GM21737 (cell line): ENCODE data around the gene LSM14B.
"Not testable (repeated sequence)": the region's sequence is repeated elsewhere in the genome, so short reads cannot be mapped to it uniquely, and the experiment has no call there.

Experiments
- ATAC-seq: cut with Tn5 transposase; IDR thresholded peaks from one replicate; pipeline ENCODE4 v1.9.1; 2021; ENCODE audit warnings: mild to moderate bottlenecking, moderate library complexity; ENCODE audit not compliant: unreplicated experiment

LSM14B gene

GRCh38 chr20:62121776-62122653, at the start of gene LSM14B:
LSM14B (plus strand) TSS chr20:62122475; CDS start chr20:62122667, 192 bp downstream.
- peak; percentile 75 for ATAC-seq

- no peak for ATAC-seq
Observed at GRCh38 chr20:62073323-62073722, 49.0 kb upstream of the LSM14B start.

DNA sequence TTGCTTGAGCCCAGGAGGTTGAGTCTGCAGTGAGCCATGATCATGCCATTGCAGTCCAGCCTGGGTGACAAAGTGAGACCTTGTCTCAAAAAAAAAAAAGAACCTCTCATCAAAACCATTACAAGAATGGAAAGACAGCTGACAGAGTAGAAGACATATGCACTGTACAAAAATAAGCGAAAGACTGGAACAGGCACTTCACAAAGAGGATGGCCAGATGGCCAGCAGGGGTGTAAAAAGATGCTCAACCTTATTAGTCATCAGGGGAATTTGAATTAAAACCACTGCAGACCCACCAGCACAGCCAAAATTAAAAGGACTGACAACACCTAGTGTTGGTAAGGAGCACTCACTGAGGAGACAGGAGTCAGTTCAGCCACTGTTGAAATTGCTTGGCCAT, 43.1 kb upstream of the LSM14B start:
- ATAC-seq: no peak

DNA sequence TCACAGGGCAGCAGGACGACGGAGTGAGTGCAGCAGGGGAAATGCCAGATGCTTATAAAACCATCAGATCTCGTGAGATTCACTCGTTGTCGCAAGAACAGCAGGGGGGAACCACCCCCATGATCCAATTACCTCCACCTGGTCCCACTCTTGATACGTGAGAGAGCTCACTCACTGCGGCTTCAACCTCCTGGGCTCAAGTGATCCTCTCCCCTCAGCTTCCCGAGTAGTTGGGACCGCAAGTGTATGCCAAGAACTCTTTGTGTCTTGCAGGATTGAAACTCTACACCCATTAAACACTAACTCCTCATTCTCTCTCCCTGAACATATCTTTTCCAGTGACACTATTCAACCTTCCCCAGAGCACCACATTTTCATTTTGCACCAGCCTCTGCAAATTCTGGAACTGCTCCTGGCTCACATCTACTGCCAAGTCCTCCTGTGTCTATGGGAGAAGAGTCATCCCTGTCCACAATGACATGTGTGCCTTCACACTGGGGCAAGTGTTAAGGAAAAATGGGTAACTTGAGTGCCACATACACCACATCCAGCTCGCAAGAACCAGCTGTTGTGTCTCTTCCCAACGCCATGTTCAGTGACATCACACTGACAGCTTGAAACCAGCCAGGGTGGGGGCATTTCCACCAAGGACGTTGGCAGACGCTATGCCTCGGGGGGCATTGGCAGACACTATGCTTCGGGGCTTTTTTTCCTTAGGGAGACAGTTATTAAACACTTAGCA, 41.9 kb upstream of the LSM14B start:
- ATAC-seq: no peak

GRCh38 chr20:62083312-62083711, 39.0 kb upstream of the LSM14B start:
- no peak for ATAC-seq

DNA sequence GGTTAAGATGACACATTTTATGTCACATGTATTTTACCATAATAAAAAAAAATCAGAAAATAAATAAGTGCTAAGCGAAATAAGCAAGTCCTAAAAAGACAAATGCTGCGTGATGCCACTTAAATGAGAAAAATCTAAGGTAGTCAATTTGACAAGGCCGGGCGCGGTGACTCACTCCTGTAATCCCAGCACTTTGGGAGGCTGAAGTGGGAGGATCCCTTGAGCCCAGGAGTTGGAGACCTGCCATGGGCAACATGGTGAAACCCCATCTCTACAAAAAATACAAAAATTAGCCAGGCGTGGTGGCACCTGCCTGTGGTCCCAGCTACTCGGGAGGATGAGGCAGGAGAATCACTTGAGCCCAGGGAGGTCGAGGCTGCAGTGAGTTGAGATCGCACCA, 38.1 kb upstream of the LSM14B start:
- not testable (repeated sequence) for ATAC-seq

DNA sequence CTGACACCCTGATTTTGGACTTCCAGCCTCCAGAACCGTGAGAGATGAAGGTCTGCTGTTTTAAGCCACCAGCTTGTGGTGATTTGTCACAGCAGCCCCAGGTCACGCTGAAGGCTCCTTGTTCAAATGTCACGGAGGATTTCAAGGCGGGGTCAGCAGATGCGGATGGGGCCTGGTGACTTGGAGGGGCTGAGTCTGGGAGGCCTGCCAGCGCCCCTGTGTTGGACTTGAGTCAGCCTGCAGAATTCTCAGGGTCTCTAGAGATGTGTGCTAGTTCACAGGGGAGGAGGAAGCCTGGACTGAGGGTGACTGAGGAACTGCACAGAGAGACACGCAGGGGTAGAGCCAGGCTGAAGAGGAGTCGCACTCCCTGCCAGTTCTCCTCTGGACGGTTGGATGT, 37.1 kb upstream of the LSM14B start:
- no peak for ATAC-seq

GRCh38 chr20:62087227-62087626, 35.0 kb upstream of the LSM14B start:
- ATAC-seq: no peak

GRCh38 chr20:62087632-62088031, 34.6 kb upstream of the LSM14B start:
- no peak for ATAC-seq

DNA sequence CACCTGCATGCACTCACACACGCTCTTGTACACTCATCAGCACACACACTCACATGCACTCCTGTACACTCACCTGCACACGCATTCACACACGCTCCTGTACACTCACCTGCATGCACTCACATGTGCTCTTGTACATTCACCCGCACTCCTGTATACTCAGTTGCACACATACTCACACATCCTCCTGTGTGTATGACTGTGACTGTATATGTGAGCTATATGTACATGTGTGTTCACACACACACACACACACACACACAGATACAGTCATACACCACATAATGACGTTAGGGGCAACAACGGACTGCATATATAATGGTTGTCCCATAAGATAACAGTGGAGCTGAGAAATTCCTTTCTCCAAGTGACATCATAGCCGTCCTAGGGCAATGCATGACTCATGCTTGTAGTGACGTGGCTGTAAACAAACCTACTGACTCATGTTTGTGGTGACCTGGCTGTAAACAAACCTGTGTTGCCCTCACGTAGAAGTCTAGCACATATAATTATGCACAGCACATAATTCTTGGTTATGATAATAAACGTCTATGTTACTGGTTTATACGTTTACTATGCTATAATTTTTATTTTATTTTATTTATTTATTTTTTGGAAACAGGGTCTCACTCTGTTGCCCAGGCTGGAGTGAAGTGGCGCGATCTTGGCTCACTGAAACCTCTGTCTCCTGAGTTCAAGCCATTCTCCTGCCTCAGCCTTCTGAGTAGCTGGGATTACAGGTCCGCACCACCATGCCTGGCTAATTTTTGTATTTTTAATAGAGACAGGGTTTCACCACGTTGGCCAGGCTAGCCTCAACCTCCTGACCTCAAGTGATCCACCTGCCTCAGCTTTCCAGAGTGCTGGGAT, 33.8 kb upstream of the LSM14B start:
- ATAC-seq: no peak

DNA sequence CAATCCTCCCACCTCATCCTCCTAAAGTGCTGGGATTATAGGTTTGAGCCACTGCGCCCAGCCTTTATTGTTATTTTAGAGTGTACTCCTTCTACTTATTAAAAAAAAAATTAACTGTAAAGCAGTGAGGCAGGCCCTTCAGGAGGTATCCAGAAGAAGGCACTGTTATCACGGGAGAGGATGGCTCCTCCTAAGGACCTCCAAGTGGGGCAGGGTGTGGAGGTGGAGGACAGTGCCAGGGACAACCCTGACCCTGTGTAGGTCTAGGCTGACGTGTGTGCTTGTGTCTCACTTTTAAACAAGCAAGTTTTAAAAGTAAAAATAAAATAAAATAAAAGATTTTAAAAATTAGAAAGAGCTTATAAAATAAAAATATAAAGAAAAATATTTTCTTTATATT, 32.9 kb upstream of the LSM14B start:
- no peak for ATAC-seq

- no peak for ATAC-seq
Observed at GRCh38 chr20:62096421-62097380, 25.6 kb upstream of the LSM14B start.

DNA sequence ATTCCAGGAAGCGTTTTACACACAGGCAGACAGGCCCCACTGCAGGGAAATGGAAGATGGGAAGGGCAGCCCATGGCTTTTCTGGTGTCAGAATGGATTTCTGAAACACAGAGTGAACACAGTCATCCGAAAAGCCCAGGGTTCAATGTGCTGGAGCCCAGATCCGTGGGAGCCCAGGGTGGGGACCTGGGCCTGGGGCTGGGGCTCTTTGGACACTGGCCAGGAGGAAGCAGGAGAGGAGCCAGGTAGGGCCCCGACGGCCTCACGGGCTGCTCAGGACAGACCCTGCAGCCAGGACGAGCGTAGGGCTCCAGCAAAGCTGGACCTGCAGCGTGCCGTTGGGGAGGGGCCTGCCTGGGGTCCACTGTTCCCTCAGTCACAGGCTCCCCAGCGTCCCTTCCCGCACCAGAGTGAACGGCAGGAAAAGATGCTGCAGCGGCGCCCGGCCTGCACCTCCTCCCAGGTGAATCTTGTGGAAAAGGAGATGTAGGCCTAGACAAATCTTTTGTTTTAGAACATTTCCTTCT, 24.3 kb upstream of the LSM14B start:
- no peak for ATAC-seq

GRCh38 chr20:62101078-62101477, 21.2 kb upstream of the LSM14B start:
- ATAC-seq: no peak

DNA sequence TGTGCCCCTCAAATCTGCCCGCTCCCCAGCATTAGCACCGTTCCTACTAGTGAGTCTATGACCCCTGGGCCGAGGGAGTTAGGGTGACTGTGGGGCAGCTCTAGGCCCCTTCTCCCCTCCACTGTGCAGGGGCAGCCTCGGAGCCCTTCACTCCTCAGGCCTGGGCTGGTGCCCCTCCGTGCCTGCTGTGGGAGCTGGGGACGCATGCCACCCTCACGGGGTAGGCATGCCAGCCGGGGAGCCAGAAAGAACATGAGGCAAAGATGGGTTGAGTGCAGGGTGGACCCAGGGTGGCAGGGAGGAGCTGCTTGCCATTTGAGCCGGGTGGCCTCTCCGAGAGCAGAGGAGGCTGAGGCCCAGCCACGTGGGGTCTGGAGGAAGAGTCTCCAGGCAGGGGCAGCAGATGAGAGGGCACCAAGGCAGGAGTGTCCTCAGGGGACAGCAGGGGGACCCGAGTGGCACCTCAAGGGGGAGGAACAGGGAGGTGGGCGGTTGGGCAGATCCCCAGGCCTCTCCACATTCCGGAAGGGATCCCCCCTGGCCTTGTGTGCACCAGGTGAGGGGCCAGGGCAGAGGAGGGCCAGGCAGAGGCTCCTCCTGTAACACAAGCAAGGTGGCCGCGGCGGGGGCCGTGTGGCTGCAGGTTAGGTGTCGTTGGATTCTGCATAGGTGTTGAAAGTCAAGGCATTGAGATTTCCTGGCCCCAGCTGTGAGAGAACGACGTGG, 18.6 kb upstream of the LSM14B start:
- no peak for ATAC-seq

GRCh38 chr20:62104234-62104789, 18.0 kb upstream of the LSM14B start:
- no peak for ATAC-seq

DNA sequence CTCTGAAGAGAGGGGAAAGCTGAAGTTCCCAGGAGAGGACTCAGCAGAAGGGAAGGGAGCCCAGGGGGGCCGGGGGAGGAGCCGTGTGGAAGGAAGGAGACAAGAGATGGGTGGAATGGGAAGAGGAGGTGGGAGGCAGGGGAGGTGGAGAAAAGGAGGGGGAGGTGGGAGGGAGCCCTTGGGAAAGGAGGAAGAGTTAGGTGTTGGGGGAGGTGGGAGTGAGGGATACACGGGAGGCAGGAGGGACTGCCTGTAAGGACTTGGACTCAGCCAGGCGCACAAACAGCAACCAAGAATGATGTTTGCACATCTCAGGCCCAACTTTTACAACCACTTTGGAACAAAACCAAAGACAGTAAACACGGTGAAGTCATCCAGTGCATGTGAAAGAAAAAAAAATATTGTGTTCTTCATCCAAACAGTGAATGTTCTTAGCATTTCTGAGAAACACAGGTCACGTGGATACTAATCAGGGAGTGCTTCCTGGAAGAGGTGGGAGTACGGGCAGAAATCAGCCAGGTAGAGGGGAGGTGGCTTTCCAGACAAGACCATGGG, 17.4 kb upstream of the LSM14B start:
- ATAC-seq: no peak

- ATAC-seq: no peak
Observed at GRCh38 chr20:62105592-62105991, 16.7 kb upstream of the LSM14B start.

DNA sequence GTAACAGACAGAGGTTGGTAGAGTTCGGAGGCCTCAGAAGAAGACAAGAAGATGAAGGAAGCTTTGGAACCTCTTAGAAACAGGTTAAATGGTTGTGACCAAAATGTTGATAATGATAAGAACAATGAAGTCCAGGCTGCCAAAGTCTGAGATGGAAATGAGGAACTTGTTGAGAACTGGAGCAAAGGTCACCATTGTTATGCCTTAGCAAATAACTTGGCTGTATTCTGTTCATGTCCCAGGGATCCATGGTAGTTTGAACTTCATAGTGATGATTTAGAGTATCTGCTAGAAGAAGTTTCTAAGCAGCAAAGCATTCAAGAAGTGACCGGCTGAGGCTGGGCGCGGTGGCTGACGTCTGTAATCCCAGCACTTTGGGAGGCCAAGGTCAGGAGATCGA, 11.1 kb upstream of the LSM14B start:
- no peak for ATAC-seq
